ENCODE data around the gene TMEM140. TPM values are rescaled to one million over a fixed set of nuclear protein-coding genes. Genes with fewer than 3 reads are reported as not detected.

Gene TMEM140
- total RNA-seq, 1 donor from 2014 or later = 39.3 TPM

GRCh38 chr7:135204341-135204749, 56.5 kb downstream of the TMEM140 start:
- H3K9me3 ChIP-seq = no peaks in the 10 kb centered on the region
- peaks cover 41% of the 10 kb centered on the region for H3K4me1 ChIP-seq
- TF ChIP-seq CTCF (IDR thresholded peaks at IDR 0.05) = no peak
- peaks cover 64% of the 10 kb centered on the region for H3K36me3 ChIP-seq
- ATAC-seq (peak; percentile 28 to 66), DNase-seq (no peak)
- no peaks in the 10 kb centered on the region for H3K27me3 ChIP-seq (ENCODE audit: low read depth)
- intact Hi-C loops (cut with DNase I) = no loop called here
- H3K27ac ChIP-seq = peak overlapping the region; percentile 65
- H3K4me3 ChIP-seq = peak overlapping the region; percentile 16

DNA sequence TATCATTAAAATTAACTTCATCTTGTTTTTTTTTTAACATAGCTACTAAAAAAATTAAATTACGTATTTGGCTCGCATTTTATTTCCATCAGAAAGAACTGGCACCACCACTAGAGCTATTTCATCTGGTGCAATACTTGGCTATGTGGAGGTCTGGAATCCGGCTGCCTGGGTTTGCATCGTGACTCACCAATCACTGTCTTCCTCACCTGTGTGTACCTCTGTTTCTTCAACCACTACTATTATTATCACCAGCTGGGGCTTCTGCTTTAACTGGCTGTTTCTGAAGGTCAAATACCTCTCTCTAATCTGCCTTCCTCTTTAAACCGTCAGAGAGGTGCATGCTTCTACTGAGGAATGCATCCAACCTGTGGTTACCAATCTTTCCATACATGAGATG, 57.0 kb downstream of the TMEM140 start:
- ATAC-seq (no peak), DNase-seq (no peak)
- H3K27me3 ChIP-seq (ENCODE audit: low read depth) = no peaks in the 10 kb centered on the region
- intact Hi-C loops (cut with DNase I) = no loop called here
- peaks cover 59% of the 10 kb centered on the region for H3K36me3 ChIP-seq
- peaks cover 47% of the 10 kb centered on the region for H3K4me1 ChIP-seq
- no peak for TF ChIP-seq CTCF (IDR thresholded peaks at IDR 0.05)
- H3K27ac ChIP-seq = peak overlapping the region; percentile 44
- H3K9me3 ChIP-seq = no peaks in the 10 kb centered on the region
- no peak overlapping the region for H3K4me3 ChIP-seq

DNA sequence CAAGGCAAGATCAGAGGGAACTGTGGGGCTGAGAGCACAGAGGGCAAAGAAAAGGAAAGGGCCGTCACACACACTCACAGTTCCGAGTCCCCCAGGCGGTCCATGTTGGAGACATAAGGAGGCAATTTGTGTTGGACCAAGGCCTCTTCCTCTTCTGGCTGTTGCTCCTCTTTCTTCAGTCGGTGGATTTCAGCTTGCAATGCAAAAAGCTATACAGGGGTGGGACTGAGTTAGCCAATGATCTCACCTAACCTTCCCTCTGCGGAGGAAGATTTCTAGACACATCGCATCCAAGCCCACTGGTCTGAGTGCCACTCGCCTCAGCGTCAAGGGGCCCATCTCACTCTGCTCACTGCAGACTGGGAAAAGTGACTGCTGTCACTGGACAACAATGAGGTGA, 58.0 kb downstream of the TMEM140 start:
- Histone ChIP-seq H3K4me3 (no peak overlapping the region), H3K27me3 (ENCODE audit: low read depth) (no peaks in the 10 kb centered on the region), H3K9me3 (no peaks in the 10 kb centered on the region), H3K4me1 (peaks cover 55% of the 10 kb centered on the region), H3K27ac (peak overlapping the region; percentile 44), H3K36me3 (peaks cover 49% of the 10 kb centered on the region)
- intact Hi-C loops (cut with DNase I) = no loop called here
- DNase-seq (no peak), ATAC-seq (no peak)
- TF ChIP-seq CTCF (IDR thresholded peaks at IDR 0.05) = no peak

DNA sequence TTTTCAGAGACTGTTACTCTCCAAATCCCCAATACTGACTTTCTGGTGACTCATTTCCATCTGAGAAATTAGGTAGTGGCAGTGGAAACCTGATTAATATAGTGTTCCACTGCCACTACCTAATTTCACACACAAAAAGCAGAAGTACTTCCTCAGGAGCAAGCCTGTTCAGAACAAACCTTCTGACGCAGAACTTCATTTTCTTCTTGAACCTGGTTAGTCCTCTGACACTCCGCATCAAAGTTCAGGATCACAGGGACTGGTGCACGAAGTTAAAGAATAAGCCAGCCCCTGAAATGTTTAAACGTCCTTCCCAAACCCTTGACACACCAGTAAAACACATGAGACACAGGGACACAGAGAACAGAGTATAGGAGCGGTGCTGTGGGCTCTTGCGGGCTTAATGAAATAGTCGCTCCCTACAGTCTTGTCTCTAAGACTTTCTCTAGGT, 59.1 kb downstream of the TMEM140 start:
- Histone ChIP-seq H3K27me3 (ENCODE audit: low read depth) (no peaks in the 10 kb centered on the region), H3K27ac (peak overlapping the region; percentile 31), H3K4me3 (no peak overlapping the region), H3K36me3 (peaks cover 38% of the 10 kb centered on the region), H3K9me3 (no peaks in the 10 kb centered on the region), H3K4me1 (peaks cover 55% of the 10 kb centered on the region)
- ATAC-seq = no peak
- intact Hi-C loops (cut with DNase I) = no loop called here
- no peak for TF ChIP-seq CTCF (IDR thresholded peaks at IDR 0.05)
- DNase-seq = no peak

- intact Hi-C loops (cut with DNase I) = no loop called here
- DNase-seq = no peak
- Histone ChIP-seq H3K36me3 (peaks cover 32% of the 10 kb centered on the region), H3K27ac (peak overlapping the region; percentile 31), H3K4me1 (peaks cover 55% of the 10 kb centered on the region), H3K9me3 (no peaks in the 10 kb centered on the region), H3K4me3 (no peak overlapping the region), H3K27me3 (ENCODE audit: low read depth) (no peaks in the 10 kb centered on the region)
- no peak for TF ChIP-seq CTCF (IDR thresholded peaks at IDR 0.05)
- ATAC-seq = peak in 1 of 2 donors; percentile 1
These were observed 59.7 kb downstream of the TMEM140 start for GRCh38 chr7:135207406-135208101.

All from lower lobe of right lung (tissue), 2 donors.